ENCODE measurements around the gene SMG5.

- no peak for TF ChIP-seq CTCF (IDR thresholded peaks at IDR 0.05)
- TF ChIP-seq ZFX (IDR thresholded peaks at IDR 0.05; ENCODE audit: borderline replicate concordance) = no peak
Observed at GRCh38 chr1:156230473-156230837, 52.2 kb downstream of the SMG5 start.
